Loucy (cell line): ENCODE data around the gene ESF1.

Source experiments
- H2AFZ ChIP-seq: fragments of 200-600 bp; sonication (generic); 2 replicates; pipeline ENCODE4 v1.6.0; 2016; ENCODE audit warnings: antibody characterized with exemption, mild to moderate bottlenecking, low read length, moderate library complexity
- H3F3A ChIP-seq: fragments of 200-600 bp; 2 replicates; pipeline ENCODE4 v1.6.0; 2016; ENCODE audit warnings: antibody characterized with exemption, low read depth, mild to moderate bottlenecking
- H3K27me3 ChIP-seq: fragments of 200-600 bp; sonication (generic); 2 replicates; pipeline ENCODE4 v1.6.1; 2014; ENCODE audit warnings: low read length, mild to moderate bottlenecking; ENCODE audit not compliant: insufficient read depth, poor library complexity, severe bottlenecking
- H3K36me3 ChIP-seq: fragments of 200-600 bp; sonication (generic); 2 replicates; pipeline ENCODE4 v1.6.1; 2016; ENCODE audit warnings: low read length; ENCODE audit not compliant: insufficient read depth
- H3K4me1 ChIP-seq: fragments of 200-600 bp; sonication (generic); 2 replicates; pipeline ENCODE4 v1.5.1; 2014; ENCODE audit warnings: low read length, mild to moderate bottlenecking; ENCODE audit not compliant: insufficient read depth, poor library complexity, severe bottlenecking
- H3K4me2 ChIP-seq: fragments of 200-600 bp; sonication (generic); 2 replicates; pipeline ENCODE4 v1.6.0; 2014; ENCODE audit warnings: antibody characterized with exemption, low read length, low read depth, mild to moderate bottlenecking; ENCODE audit not compliant: poor library complexity, severe bottlenecking
- H3K4me3 ChIP-seq: fragments of 200-600 bp; sonication (generic); 2 replicates; pipeline ENCODE4 v1.5.1; 2014; ENCODE audit warnings: low read length, mild to moderate bottlenecking, mixed read lengths; ENCODE audit not compliant: poor library complexity, severe bottlenecking
- H3K79me2 ChIP-seq: fragments of 200-600 bp; sonication (generic); 2 replicates; pipeline ENCODE4 v1.6.1; 2014; ENCODE audit warnings: low read length; ENCODE audit not compliant: insufficient read depth
- H3K9ac ChIP-seq: fragments of 200-600 bp; sonication (generic); 2 replicates; pipeline ENCODE4 v1.6.0; 2014; ENCODE audit warnings: mild to moderate bottlenecking, low read depth, low read length, moderate library complexity; ENCODE audit not compliant: poor library complexity, severe bottlenecking
- H3K9me2 ChIP-seq: fragments of 200-600 bp; sonication (generic); replicated peaks from 2 replicates; pipeline ENCODE4 v1.6.1; 2016; ENCODE audit warnings: low read depth, low read length, mixed read lengths
- H3K9me3 ChIP-seq: fragments of 200-600 bp; sonication (generic); 2 replicates; pipeline ENCODE4 v1.6.1; 2014; ENCODE audit warnings: mild to moderate bottlenecking, antibody characterized with exemption, low read length, low read depth; ENCODE audit not compliant: insufficient read depth
- H4K20me1 ChIP-seq: fragments of 200-600 bp; sonication (generic); 2 replicates; pipeline ENCODE4 v1.6.0; 2014; ENCODE audit warnings: antibody characterized with exemption, low read length, mild to moderate bottlenecking; ENCODE audit not compliant: insufficient read depth, poor library complexity, severe bottlenecking
- CTCF ChIP-seq: fragments of 200-600 bp; sonication (generic); conservative IDR thresholded peaks from 2 replicates; pipeline ENCODE4 v1.5.1; 2014; ENCODE audit warnings: mild to moderate bottlenecking, antibody characterized with exemption, low read length
- EZH2phosphoT487 ChIP-seq: fragments of 200-600 bp; IDR thresholded peaks from 2 replicates; pipeline ENCODE4 v1.6.1; 2018; ENCODE audit warnings: antibody characterized with exemption, mild to moderate bottlenecking, moderate library complexity, borderline replicate concordance

The ESF1 gene

GRCh38 chr20:13809373-13809772 lies 24.7 kb upstream of the ESF1 start:
- no peak overlapping the region for H3K4me2 ChIP-seq
- H3K9ac ChIP-seq: no peak overlapping the region
- H3K9me3 ChIP-seq: no peaks in the 10 kb centered on the region
- H2AFZ ChIP-seq: no peak overlapping the region
- H3K4me3 ChIP-seq: no peak overlapping the region
- H3K79me2 ChIP-seq: no peaks in the 10 kb centered on the region
- no peak for TF ChIP-seq EZH2phosphoT487
- TF ChIP-seq CTCF: no peak
- H3K27me3 ChIP-seq: no peaks in the 10 kb centered on the region
- no peaks in the 10 kb centered on the region for H3K4me1 ChIP-seq
- peaks cover 73% of the 10 kb centered on the region; the same call in 1 of the 2 replicates for H3K36me3 ChIP-seq
- no peaks in the 10 kb centered on the region for H3F3A ChIP-seq
- H4K20me1 ChIP-seq: no peaks in the 10 kb centered on the region
- no peaks in the 10 kb centered on the region for H3K9me2 ChIP-seq

- Histone ChIP-seq H3K79me2 (no peaks in the 10 kb centered on the region), H3K36me3 (peaks cover 79% of the 10 kb centered on the region), H2AFZ (no peak overlapping the region), H3K4me3 (no peak overlapping the region), H3K4me2 (no peak overlapping the region), H3K9ac (no peak overlapping the region), H3K9me3 (no peaks in the 10 kb centered on the region), H3K4me1 (no peaks in the 10 kb centered on the region), H3K27me3 (no peaks in the 10 kb centered on the region), H3K9me2 (no peaks in the 10 kb centered on the region), H4K20me1 (no peaks in the 10 kb centered on the region), H3F3A (no peaks in the 10 kb centered on the region)
- no peak for TF ChIP-seq CTCF
- TF ChIP-seq EZH2phosphoT487: no peak
Observed at GRCh38 chr20:13800728-13801134, 16.0 kb upstream of the ESF1 start.

GRCh38 chr20:13799974-13800373 lies 15.3 kb upstream of the ESF1 start:
- no peak overlapping the region for H3K9ac ChIP-seq
- TF ChIP-seq CTCF (no peak), EZH2phosphoT487 (no peak)
- H3K4me3 ChIP-seq: no peak overlapping the region
- H4K20me1 ChIP-seq: no peaks in the 10 kb centered on the region
- no peaks in the 10 kb centered on the region for H3K9me3 ChIP-seq
- no peaks in the 10 kb centered on the region for H3K79me2 ChIP-seq
- no peaks in the 10 kb centered on the region for H3F3A ChIP-seq
- no peaks in the 10 kb centered on the region for H3K9me2 ChIP-seq
- H3K4me2 ChIP-seq: no peak overlapping the region
- no peaks in the 10 kb centered on the region for H3K4me1 ChIP-seq
- no peaks in the 10 kb centered on the region for H3K27me3 ChIP-seq
- no peak overlapping the region for H2AFZ ChIP-seq
- H3K36me3 ChIP-seq: peaks cover 85% of the 10 kb centered on the region
